GM12878 (cell line): ENCODE measurements around the gene SFXN5.

ENCODE experiments used
- CBX5 ChIP-seq: sonication (generic); IDR thresholded peaks from 2 replicates; pipeline ENCODE4 v1.6.1; 2016; ENCODE audit warnings: low read depth, moderate library complexity, mild to moderate bottlenecking, inconsistent platforms
- CEBPB ChIP-seq, 2 experiments: fragments of 150-350 bp in 1 of 2; IDR thresholded peaks; 2 replicates each; pipeline ENCODE4 v1.6.1; 2012 to 2014; ENCODE audit warnings: low read depth in 2 of 2, low read length in 2 of 2, borderline replicate concordance in 1 of 2, inconsistent platforms in 1 of 2
- CHD1 ChIP-seq: IDR thresholded peaks from 2 replicates; pipeline ENCODE4 v1.6.1; 2012; ENCODE audit warnings: low read depth, low read length, improper control_type of control experiment
- HCFC1 ChIP-seq: fragments of 150-350 bp; IDR thresholded peaks from 2 replicates; pipeline ENCODE4 v1.6.1; 2014; ENCODE audit warnings: low read length
- HDAC6 ChIP-seq: fragments of 200-600 bp; sonication (generic); IDR thresholded peaks from one replicate; pipeline ENCODE4 v1.8.0; 2017; ENCODE audit warnings: antibody characterized with exemption; ENCODE audit not compliant: unreplicated experiment
- MXI1 ChIP-seq: fragments of 150-350 bp; IDR thresholded peaks from 2 replicates; pipeline ENCODE4 v1.6.1; 2011; ENCODE audit warnings: low read depth, mild to moderate bottlenecking, inconsistent platforms, low read length, improper control_type of control experiment
- POLR2A ChIP-seq: IDR thresholded peaks from 2 replicates; pipeline ENCODE4 v1.6.1; 2011; ENCODE audit warnings: low read depth, mild to moderate bottlenecking, low read length
- SMC3 ChIP-seq: IDR thresholded peaks from 2 replicates; pipeline ENCODE4 v1.6.1; 2011; ENCODE audit warnings: low read length, improper control_type of control experiment, borderline replicate concordance
- SP1 ChIP-seq: IDR thresholded peaks from one replicate; pipeline ENCODE4 v1.6.1; 2011; ENCODE audit warnings: low read depth, low read length
- TF ChIP-seq, protein P1 (sequence below), 3 experiments: IDR thresholded peaks in 2 of 3; conservative IDR thresholded peaks in 1 of 3; 2 replicates each; pipeline ENCODE4 v1.5.1; 2011; ENCODE audit warnings: low read depth in 3 of 3, low read length in 3 of 3, mild to moderate bottlenecking in 3 of 3, control low read depth in 2 of 3, moderate library complexity in 2 of 3, inconsistent platforms in 1 of 3, mixed read lengths in 1 of 3; ENCODE audit not compliant: control insufficient read depth in 2 of 3, insufficient read depth in 1 of 3; ENCODE audit errors: extremely low read depth in 1 of 3
- TF ChIP-seq, protein P2 (sequence below): IDR thresholded peaks from 2 replicates; pipeline ENCODE4 v1.6.1; 2011; ENCODE audit warnings: mild to moderate bottlenecking, low read depth, low read length, moderate library complexity; ENCODE audit not compliant: insufficient replicate concordance

DNA sequence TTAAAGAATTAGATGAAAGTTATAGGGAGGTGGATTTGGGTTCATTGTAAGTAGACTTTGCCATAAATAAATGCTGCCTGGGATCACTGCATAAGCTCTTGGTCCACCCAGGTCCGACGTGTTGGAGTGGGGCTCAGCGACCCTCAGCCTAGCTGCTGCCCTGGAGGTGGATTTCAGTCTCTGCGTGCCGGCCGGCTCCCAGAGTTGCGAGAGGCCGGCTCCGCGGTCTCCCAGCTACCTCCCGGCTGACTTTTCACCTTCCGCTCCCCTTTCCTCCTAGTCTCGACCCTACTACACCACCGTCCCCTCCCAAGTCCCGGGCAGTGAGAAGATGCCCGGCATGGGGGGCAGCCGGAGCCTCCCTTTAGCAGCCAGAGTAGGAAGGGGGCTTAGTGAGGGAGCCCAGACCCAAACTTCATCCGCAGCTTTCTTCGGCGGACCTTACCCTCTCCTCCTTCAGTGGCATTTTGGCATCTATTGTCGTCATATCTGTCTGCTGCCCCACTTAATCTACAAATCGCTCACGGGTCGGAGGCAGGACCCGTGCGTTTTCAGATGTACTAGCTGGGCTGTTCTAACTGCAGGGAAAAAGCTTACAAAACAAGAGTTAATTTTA lies 146.1 kb downstream of the SFXN5 start:
- TF ChIP-seq SP1 (no peak), CHD1 (no peak), SMC3 (no peak), CBX5 (no peak), MXI1 (no peak), POLR2A (no peak), CEBPB (IDR thresholded peaks at IDR 0.05; ENCODE audit: borderline replicate concordance in 1 of 2, low read depth in 2 of 2, low read length in 2 of 2) (no peak), HDAC6 (no peak), HCFC1 (no peak)
- TF ChIP-seq, protein P1, sequence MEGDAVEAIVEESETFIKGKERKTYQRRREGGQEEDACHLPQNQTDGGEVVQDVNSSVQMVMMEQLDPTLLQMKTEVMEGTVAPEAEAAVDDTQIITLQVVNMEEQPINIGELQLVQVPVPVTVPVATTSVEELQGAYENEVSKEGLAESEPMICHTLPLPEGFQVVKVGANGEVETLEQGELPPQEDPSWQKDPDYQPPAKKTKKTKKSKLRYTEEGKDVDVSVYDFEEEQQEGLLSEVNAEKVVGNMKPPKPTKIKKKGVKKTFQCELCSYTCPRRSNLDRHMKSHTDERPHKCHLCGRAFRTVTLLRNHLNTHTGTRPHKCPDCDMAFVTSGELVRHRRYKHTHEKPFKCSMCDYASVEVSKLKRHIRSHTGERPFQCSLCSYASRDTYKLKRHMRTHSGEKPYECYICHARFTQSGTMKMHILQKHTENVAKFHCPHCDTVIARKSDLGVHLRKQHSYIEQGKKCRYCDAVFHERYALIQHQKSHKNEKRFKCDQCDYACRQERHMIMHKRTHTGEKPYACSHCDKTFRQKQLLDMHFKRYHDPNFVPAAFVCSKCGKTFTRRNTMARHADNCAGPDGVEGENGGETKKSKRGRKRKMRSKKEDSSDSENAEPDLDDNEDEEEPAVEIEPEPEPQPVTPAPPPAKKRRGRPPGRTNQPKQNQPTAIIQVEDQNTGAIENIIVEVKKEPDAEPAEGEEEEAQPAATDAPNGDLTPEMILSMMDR (IDR thresholded peaks at IDR 0.05 in 2 of 3, conservative IDR thresholded peaks at IDR 0.05 in 1 of 3; ENCODE audit: control insufficient read depth in 2 of 3, extremely low read depth in 1 of 3, insufficient read depth in 1 of 3, low read depth in 3 of 3, low read length in 3 of 3): no peak
- TF ChIP-seq, protein P2, sequence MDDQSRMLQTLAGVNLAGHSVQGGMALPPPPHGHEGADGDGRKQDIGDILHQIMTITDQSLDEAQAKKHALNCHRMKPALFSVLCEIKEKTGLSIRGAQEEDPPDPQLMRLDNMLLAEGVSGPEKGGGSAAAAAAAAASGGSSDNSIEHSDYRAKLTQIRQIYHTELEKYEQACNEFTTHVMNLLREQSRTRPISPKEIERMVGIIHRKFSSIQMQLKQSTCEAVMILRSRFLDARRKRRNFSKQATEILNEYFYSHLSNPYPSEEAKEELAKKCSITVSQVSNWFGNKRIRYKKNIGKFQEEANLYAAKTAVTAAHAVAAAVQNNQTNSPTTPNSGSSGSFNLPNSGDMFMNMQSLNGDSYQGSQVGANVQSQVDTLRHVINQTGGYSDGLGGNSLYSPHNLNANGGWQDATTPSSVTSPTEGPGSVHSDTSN: no peak
